EH (cell line): Measurements from ENCODE around the gene RAD51B.

Experiments used
- DNase-seq: peaks from one replicate; pipeline ENCODE4 v3.0.0-alpha.2; 2015; ENCODE audit warnings: low read depth

The RAD51B gene

GRCh38 chr14:68145539-68145938 is 326.0 kb downstream of the RAD51B start:
- DNase-seq = peak; percentile 62

- DNase-seq = peak; percentile 98
These were observed 327.2 kb downstream of the RAD51B start for GRCh38 chr14:68146818-68147217.

- peak; percentile 36 for DNase-seq
These were observed 327.7 kb downstream of the RAD51B start for GRCh38 chr14:68147303-68147702.

GRCh38 chr14:68148276-68148675 is 328.7 kb downstream of the RAD51B start:
- peak; percentile 59 for DNase-seq

GRCh38 chr14:68148763-68149162 is 329.2 kb downstream of the RAD51B start:
- no peak for DNase-seq

GRCh38 chr14:68153275-68153674 is 333.7 kb downstream of the RAD51B start:
- DNase-seq = no peak

GRCh38 chr14:68154275-68154674 is 334.7 kb downstream of the RAD51B start:
- no peak for DNase-seq

- DNase-seq = peak; percentile 69
These were observed 338.4 kb downstream of the RAD51B start for GRCh38 chr14:68157971-68158371.

GRCh38 chr14:68158640-68159039 is 339.1 kb downstream of the RAD51B start:
- no peak for DNase-seq

GRCh38 chr14:68159701-68160633 is 340.4 kb downstream of the RAD51B start:
- DNase-seq = no peak

GRCh38 chr14:68160779-68161546 is 341.4 kb downstream of the RAD51B start:
- no peak for DNase-seq

- DNase-seq = no peak
These were observed 343.3 kb downstream of the RAD51B start for GRCh38 chr14:68162887-68163286.

- no peak for DNase-seq
These were observed 345.1 kb downstream of the RAD51B start for GRCh38 chr14:68164711-68165113.

- DNase-seq = no peak
These were observed 345.8 kb downstream of the RAD51B start for GRCh38 chr14:68165274-68165843.

GRCh38 chr14:68166731-68167382 is 347.3 kb downstream of the RAD51B start:
- DNase-seq = no peak

- no peak for DNase-seq
These were observed 348.0 kb downstream of the RAD51B start for GRCh38 chr14:68167383-68168087.

- DNase-seq = no peak
These were observed 349.0 kb downstream of the RAD51B start for GRCh38 chr14:68168460-68169109.

GRCh38 chr14:68172216-68172615 is 352.6 kb downstream of the RAD51B start:
- DNase-seq = no peak

- DNase-seq = no peak
These were observed 353.0 kb downstream of the RAD51B start for GRCh38 chr14:68172627-68173026.

- peak; percentile 43 for DNase-seq
These were observed 353.8 kb downstream of the RAD51B start for GRCh38 chr14:68173227-68173972.
